IMR-90 (cell line): ENCODE measurements around the gene DCC. TPM values are rescaled to one million over a fixed set of nuclear protein-coding genes. Genes with fewer than 3 reads are reported as not detected.

ENCODE experiments used
- ATAC-seq: fragments of 200-7000 bp; cut with Tn5 transposase; 2 replicates; pipeline ENCODE4 v1.9.1; 2020; ENCODE audit warnings: low read depth, mild to moderate bottlenecking, moderate library complexity
- BruUV-seq: library from RNA; stranded (reverse); fragments of 400-500 nt; replicated peaks from 2 replicates; lab custom pipeline; 2021; lab: Mats Ljungman, UMichigan
- CTCF ChIA-PET: fragments of 300-600 bp; formaldehyde crosslinking; extraction: SDS; loops from one replicate; lab custom pipeline; 2021; ENCODE audit warnings: antibody characterized with exemption; lab: Yijun Ruan, JAX
- POLR2A ChIA-PET: fragments of 300-600 bp; sonication (Branson Sonifier 250); formaldehyde crosslinking; loops from one replicate; lab custom pipeline; 2022; ENCODE audit warnings: antibody characterized with exemption; ENCODE audit not compliant: unreplicated experiment; lab: Charles Lee
- DNase-seq: peaks from one replicate; pipeline ENCODE4 v3.0.0; 2013
- H2AFZ ChIP-seq: replicated peaks from 2 replicates; pipeline ENCODE3; 2013; ENCODE audit warnings: low read length, mild to moderate bottlenecking; ENCODE audit not compliant: poor library complexity
- H2AK5ac ChIP-seq: 2 replicates; pipeline ENCODE4 v1.6.1; 2013; ENCODE audit warnings: low read depth, low read length, inconsistent platforms
- H2AK9ac ChIP-seq: replicated peaks from 2 replicates; pipeline ENCODE3; 2013; ENCODE audit warnings: mild to moderate bottlenecking, low read depth, low read length, moderate library complexity; ENCODE audit not compliant: poor library complexity
- H2BK120ac ChIP-seq: 2 replicates; pipeline ENCODE4 v1.6.1; 2013; ENCODE audit warnings: low read depth, low read length, inconsistent platforms
- H2BK15ac ChIP-seq: 3 replicates; pipeline ENCODE4 v1.6.1; 2013; ENCODE audit warnings: low read depth, low read length, inconsistent platforms
- H2BK20ac ChIP-seq: 2 replicates; pipeline ENCODE4 v1.6.1; 2013; ENCODE audit warnings: low read depth, mild to moderate bottlenecking, inconsistent platforms, low read length, moderate library complexity
- H2BK5ac ChIP-seq: 2 replicates; pipeline ENCODE4 v1.6.1; 2013; ENCODE audit warnings: mild to moderate bottlenecking, low read depth, low read length, inconsistent platforms; ENCODE audit not compliant: poor library complexity, severe bottlenecking
- H3K14ac ChIP-seq: replicated peaks from 2 replicates; pipeline ENCODE4 v1.6.1; 2013; ENCODE audit warnings: low read depth, low read length, inconsistent platforms
- H3K18ac ChIP-seq: 2 replicates; pipeline ENCODE4 v1.6.1; 2013; ENCODE audit warnings: low read depth, low read length, control low read depth
- H3K23ac ChIP-seq: 2 replicates; pipeline ENCODE4 v1.6.1; 2013; ENCODE audit warnings: low read depth, low read length, inconsistent platforms
- H3K27ac ChIP-seq: 2 replicates; pipeline ENCODE4 v1.5.1; 2013; ENCODE audit warnings: mild to moderate bottlenecking, control low read depth, low read length; ENCODE audit not compliant: insufficient read depth
- H3K27me3 ChIP-seq: 2 replicates; pipeline ENCODE4 v1.6.1; 2013; ENCODE audit warnings: low read length; ENCODE audit not compliant: control insufficient read depth, insufficient read depth
- H3K36me3 ChIP-seq: 2 replicates; pipeline ENCODE4 v1.6.1; 2013; ENCODE audit warnings: low read length, mixed read lengths; ENCODE audit not compliant: control insufficient read depth, insufficient read depth
- H3K4ac ChIP-seq: 2 replicates; pipeline ENCODE4 v1.6.1; 2013; ENCODE audit warnings: low read depth, low read length, inconsistent platforms
- H3K4me1 ChIP-seq: 2 replicates; pipeline ENCODE4 v1.6.1; 2013; ENCODE audit warnings: low read length, mixed read lengths; ENCODE audit not compliant: control insufficient read depth, insufficient read depth
- H3K4me2 ChIP-seq: 2 replicates; pipeline ENCODE4 v1.6.1; 2013; ENCODE audit warnings: low read depth, mild to moderate bottlenecking, control low read depth, low read length, moderate library complexity
- H3K4me3 ChIP-seq: 2 replicates; pipeline ENCODE4 v1.5.1; 2013; ENCODE audit warnings: low read depth, mild to moderate bottlenecking, control low read depth, low read length, moderate library complexity; ENCODE audit not compliant: insufficient read depth
- H3K56ac ChIP-seq: 2 replicates; pipeline ENCODE4 v1.6.1; 2013; ENCODE audit warnings: low read length, inconsistent platforms; ENCODE audit not compliant: insufficient read depth; ENCODE audit errors: extremely low read depth
- H3K79me1 ChIP-seq, 2 experiments: 2 replicates each; pipeline ENCODE4 v1.6.1; 2013; ENCODE audit warnings: low read length in 2 of 2, inconsistent platforms in 1 of 2, low read depth in 1 of 2
- H3K9ac ChIP-seq: 2 replicates; pipeline ENCODE4 v1.6.1; 2013; ENCODE audit warnings: low read depth, low read length, control low read depth
- H3K9me1 ChIP-seq: 2 replicates; pipeline ENCODE4 v1.6.1; 2013; ENCODE audit warnings: low read length, inconsistent platforms; ENCODE audit not compliant: insufficient read depth
- H3K9me3 ChIP-seq: 2 replicates; pipeline ENCODE4 v1.6.1; 2013; ENCODE audit warnings: low read length; ENCODE audit not compliant: control insufficient read depth, insufficient read depth
- H4K20me1 ChIP-seq: 2 replicates; pipeline ENCODE4 v1.6.1; 2013; ENCODE audit warnings: low read length, inconsistent platforms; ENCODE audit not compliant: insufficient read depth
- H4K5ac ChIP-seq: 2 replicates; pipeline ENCODE4 v1.6.1; 2013; ENCODE audit warnings: mild to moderate bottlenecking, low read depth, low read length, control low read depth
- H4K8ac ChIP-seq, 2 experiments: 2 replicates each; pipeline ENCODE4 v1.6.1; 2013; ENCODE audit warnings: low read depth in 2 of 2, low read length in 2 of 2, control low read depth in 1 of 2, inconsistent platforms in 1 of 2
- H4K91ac ChIP-seq: 2 replicates; pipeline ENCODE4 v1.6.1; 2013; ENCODE audit warnings: low read depth, low read length, inconsistent platforms; ENCODE audit not compliant: insufficient read depth
- BHLHE40 ChIP-seq: fragments of 150-350 bp; IDR thresholded peaks from 2 replicates; pipeline ENCODE4 v1.6.1; 2016; ENCODE audit warnings: mild to moderate bottlenecking, low read depth, low read length
- CEBPB ChIP-seq: IDR thresholded peaks from 2 replicates; pipeline ENCODE4 v1.6.1; 2012; ENCODE audit warnings: low read depth, low read length, improper control_type of control experiment
- CHD1 ChIP-seq: IDR thresholded peaks from 2 replicates; pipeline ENCODE4 v1.6.1; 2012; ENCODE audit warnings: low read depth, low read length, improper control_type of control experiment
- FOS ChIP-seq: fragments of 150-350 bp; IDR thresholded peaks from 2 replicates; pipeline ENCODE4 v1.6.1; 2016; ENCODE audit warnings: low read depth, low read length
- MAFK ChIP-seq: IDR thresholded peaks from 2 replicates; pipeline ENCODE4 v1.6.1; 2012; ENCODE audit warnings: low read depth, low read length, improper control_type of control experiment
- MAZ ChIP-seq: IDR thresholded peaks from 2 replicates; pipeline ENCODE4 v1.6.1; 2012; ENCODE audit warnings: low read depth, mild to moderate bottlenecking, low read length, improper control_type of control experiment, moderate library complexity, borderline replicate concordance
- MXI1 ChIP-seq: IDR thresholded peaks from 2 replicates; pipeline ENCODE4 v1.6.1; 2012; ENCODE audit warnings: low read depth, mild to moderate bottlenecking, low read length, moderate library complexity, borderline replicate concordance
- NFE2L2 ChIP-seq: fragments of 150-350 bp; IDR thresholded peaks from 2 replicates; pipeline ENCODE4 v1.6.1; 2016; ENCODE audit warnings: low read depth, mild to moderate bottlenecking, low read length
- POLR2A ChIP-seq: IDR thresholded peaks from 2 replicates; pipeline ENCODE4 v1.6.1; 2012; ENCODE audit warnings: mild to moderate bottlenecking, low read depth, low read length
- RAD21 ChIP-seq: IDR thresholded peaks from 2 replicates; pipeline ENCODE4 v1.6.1; 2012; ENCODE audit warnings: low read length, improper control_type of control experiment
- RCOR1 ChIP-seq: IDR thresholded peaks from 2 replicates; pipeline ENCODE4 v1.6.1; 2012; ENCODE audit warnings: mild to moderate bottlenecking, low read length, improper control_type of control experiment; ENCODE audit not compliant: insufficient replicate concordance
- RFX5 ChIP-seq: IDR thresholded peaks from 2 replicates; pipeline ENCODE4 v1.8.0; 2012; ENCODE audit warnings: low read depth, mild to moderate bottlenecking, low read length, moderate library complexity
- SMC3 ChIP-seq: fragments of 150-350 bp; IDR thresholded peaks from 2 replicates; pipeline ENCODE4 v1.6.1; 2016; ENCODE audit warnings: low read depth, mild to moderate bottlenecking, antibody characterized with exemption, low read length, moderate library complexity
- WGBS, 2 experiments: methylation state at CpG; one replicate each; pipeline versions ENCODE4 v1.1.5 to v1.1.7; 2013; ENCODE audit warnings: missing lambda C conversion rate in 2 of 2; ENCODE audit not compliant: insufficient read length in 1 of 2; ENCODE audit errors: extremely low coverage in 2 of 2; 5-methylcytosine and 5-hydroxymethylcytosine counted together
- dilution Hi-C: fragments of 300-500 bp; cut with HindIII; formaldehyde crosslinking; loops from one replicate; pipeline ENCODE4 v1.14.3; 2018; ENCODE audit warnings: low sequenced_read_pairs; ENCODE audit not compliant: unreplicated experiment
- in situ Hi-C: fragments of 300-500 bp; cut with MboI; formaldehyde crosslinking; loops from 3 replicates; pipeline ENCODE4 v1.14.3; 2019; ENCODE audit warnings: low sequenced_read_pairs, inconsistent platforms, mixed read lengths
- intact Hi-C: fragments of 100-400 bp; cut with micrococcal nuclease; formaldehyde crosslinking; loops from 2 replicates; pipeline ENCODE4 v1.10.0; 2022
- polyA plus RNA-seq, 3 experiments: library from polyadenylated mRNA; depleted of rRNA; stranded (reverse); fragments of >200 nt; gene quantifications; 2 replicates each; pipeline ENCODE4 v1.2.3, GENCODE V29; 2012; ENCODE audit warnings: low replicate concordance in 1 of 3
- total RNA-seq: library from RNA; depleted of rRNA; stranded (reverse); fragments of >200 nt; gene quantifications from 2 replicates; pipeline ENCODE4 v1.2.3, GENCODE V29; 2012
- TF ChIP-seq, protein P1 (sequence below): fragments of 150-350 bp; IDR thresholded peaks from 2 replicates; pipeline ENCODE4 v1.6.1; 2017; ENCODE audit warnings: mild to moderate bottlenecking, antibody characterized with exemption, low read length, low read depth
- TF ChIP-seq, protein P2 (sequence below): conservative IDR thresholded peaks from 2 replicates; pipeline ENCODE4 v1.5.1; 2012; ENCODE audit warnings: mild to moderate bottlenecking, low read depth, low read length, improper control_type of control experiment
- TF ChIP-seq, protein P3 (sequence below): fragments of 150-350 bp; IDR thresholded peaks from 2 replicates; pipeline ENCODE4 v1.6.1; 2016; ENCODE audit warnings: low read depth, mild to moderate bottlenecking, low read length, moderate library complexity, borderline replicate concordance

The DCC gene
- total and polyA plus RNA-seq, 2 of the 4 experiments (the other 2 are of a cell fraction): 0.31 to 0.54 TPM

DNA sequence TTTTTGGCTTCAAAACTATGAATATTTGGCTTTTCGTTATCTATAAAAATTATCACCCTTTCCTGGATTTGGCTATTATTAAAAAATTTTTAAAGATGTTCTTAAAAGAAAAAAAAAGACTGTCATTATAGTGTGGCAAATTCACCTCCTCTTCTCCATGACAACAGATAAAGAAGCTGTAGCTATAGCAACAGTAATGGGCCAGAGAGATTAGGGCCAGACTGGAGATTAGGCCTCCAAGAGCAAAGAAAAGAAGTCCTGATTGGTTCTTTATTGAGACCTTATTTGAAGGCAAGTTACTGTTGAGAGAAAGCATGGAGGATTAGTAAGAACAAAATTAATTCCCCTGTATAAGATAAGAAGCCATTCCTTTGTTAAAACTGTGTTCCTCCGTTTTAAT is 812.5 kb downstream of the DCC start:
- intact Hi-C loops: no loop called here
- dilution Hi-C loops: no loop called here
- Histone ChIP-seq H2BK15ac (no peak overlapping the region), H3K4ac (no peak overlapping the region), H3K9me1 (no peaks in the 10 kb centered on the region), H2BK5ac (no peak overlapping the region), H3K4me1 (no peaks in the 10 kb centered on the region), H3K27ac (no peak overlapping the region), H3K4me2 (no peak overlapping the region), H3K9me3 (peaks cover 20% of the 10 kb centered on the region), H3K27me3 (no peaks in the 10 kb centered on the region), H4K8ac (no peak overlapping the region), H2AK9ac (no peak overlapping the region), H2BK120ac (no peak overlapping the region), H3K36me3 (no peaks in the 10 kb centered on the region), H3K23ac (no peak overlapping the region), H2AK5ac (no peak overlapping the region), H2BK20ac (no peak overlapping the region), H3K4me3 (no peak overlapping the region), H4K91ac (no peak overlapping the region), H4K20me1 (no peaks in the 10 kb centered on the region), H3K56ac (no peak overlapping the region), H3K9ac (no peak overlapping the region), H3K14ac (no peak overlapping the region), H4K5ac (no peak overlapping the region), H3K79me1 (no peaks in the 10 kb centered on the region), H2AFZ (no peak overlapping the region), H3K18ac (no peak overlapping the region)
- no CpG with 5 or more reads among the region's 2 CpGs for WGBS, 2 experiments
- DNase-seq: no peak
- no TSS peak for BruUV-seq
- in situ Hi-C loops: no loop called here
- CTCF ChIA-PET: no interaction called here
- no peak for TF ChIP-seq POLR2A
- no peak for TF ChIP-seq SMC3
- TF ChIP-seq CHD1: no peak
- no peak for TF ChIP-seq RAD21
- TF ChIP-seq MXI1: no peak
- TF ChIP-seq, protein P1, sequence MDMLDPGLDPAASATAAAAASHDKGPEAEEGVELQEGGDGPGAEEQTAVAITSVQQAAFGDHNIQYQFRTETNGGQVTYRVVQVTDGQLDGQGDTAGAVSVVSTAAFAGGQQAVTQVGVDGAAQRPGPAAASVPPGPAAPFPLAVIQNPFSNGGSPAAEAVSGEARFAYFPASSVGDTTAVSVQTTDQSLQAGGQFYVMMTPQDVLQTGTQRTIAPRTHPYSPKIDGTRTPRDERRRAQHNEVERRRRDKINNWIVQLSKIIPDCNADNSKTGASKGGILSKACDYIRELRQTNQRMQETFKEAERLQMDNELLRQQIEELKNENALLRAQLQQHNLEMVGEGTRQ: no peak
- TF ChIP-seq MAZ: no peak
- TF ChIP-seq RFX5: no peak
- no peak for TF ChIP-seq CEBPB
- TF ChIP-seq RCOR1: no peak
- no peak for TF ChIP-seq MAFK
- TF ChIP-seq, protein P2, sequence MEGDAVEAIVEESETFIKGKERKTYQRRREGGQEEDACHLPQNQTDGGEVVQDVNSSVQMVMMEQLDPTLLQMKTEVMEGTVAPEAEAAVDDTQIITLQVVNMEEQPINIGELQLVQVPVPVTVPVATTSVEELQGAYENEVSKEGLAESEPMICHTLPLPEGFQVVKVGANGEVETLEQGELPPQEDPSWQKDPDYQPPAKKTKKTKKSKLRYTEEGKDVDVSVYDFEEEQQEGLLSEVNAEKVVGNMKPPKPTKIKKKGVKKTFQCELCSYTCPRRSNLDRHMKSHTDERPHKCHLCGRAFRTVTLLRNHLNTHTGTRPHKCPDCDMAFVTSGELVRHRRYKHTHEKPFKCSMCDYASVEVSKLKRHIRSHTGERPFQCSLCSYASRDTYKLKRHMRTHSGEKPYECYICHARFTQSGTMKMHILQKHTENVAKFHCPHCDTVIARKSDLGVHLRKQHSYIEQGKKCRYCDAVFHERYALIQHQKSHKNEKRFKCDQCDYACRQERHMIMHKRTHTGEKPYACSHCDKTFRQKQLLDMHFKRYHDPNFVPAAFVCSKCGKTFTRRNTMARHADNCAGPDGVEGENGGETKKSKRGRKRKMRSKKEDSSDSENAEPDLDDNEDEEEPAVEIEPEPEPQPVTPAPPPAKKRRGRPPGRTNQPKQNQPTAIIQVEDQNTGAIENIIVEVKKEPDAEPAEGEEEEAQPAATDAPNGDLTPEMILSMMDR: no peak
- no peak for TF ChIP-seq NFE2L2
- TF ChIP-seq BHLHE40: no peak
- TF ChIP-seq FOS: no peak
- TF ChIP-seq, protein P3, sequence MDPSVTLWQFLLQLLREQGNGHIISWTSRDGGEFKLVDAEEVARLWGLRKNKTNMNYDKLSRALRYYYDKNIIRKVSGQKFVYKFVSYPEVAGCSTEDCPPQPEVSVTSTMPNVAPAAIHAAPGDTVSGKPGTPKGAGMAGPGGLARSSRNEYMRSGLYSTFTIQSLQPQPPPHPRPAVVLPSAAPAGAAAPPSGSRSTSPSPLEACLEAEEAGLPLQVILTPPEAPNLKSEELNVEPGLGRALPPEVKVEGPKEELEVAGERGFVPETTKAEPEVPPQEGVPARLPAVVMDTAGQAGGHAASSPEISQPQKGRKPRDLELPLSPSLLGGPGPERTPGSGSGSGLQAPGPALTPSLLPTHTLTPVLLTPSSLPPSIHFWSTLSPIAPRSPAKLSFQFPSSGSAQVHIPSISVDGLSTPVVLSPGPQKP: no peak
- POLR2A ChIA-PET: no interaction called here
- no peak for ATAC-seq
